ENCODE data around the gene ANKLE2. TPM values are rescaled to one million over a fixed set of nuclear protein-coding genes. Genes with fewer than 3 reads are reported as not detected.

The ANKLE2 gene
- polyA plus RNA-seq, 1 of the 3 experiments (the other 2 are of a cell fraction), result 55.1 TPM

GRCh38 chr12:132708150-132708549, 53.5 kb downstream of the ANKLE2 start:
- 83% methylated on average over 2 of the region's 2 CpGs for WGBS (ENCODE audit: low lambda C conversion rate)
- no peaks in the 10 kb centered on the region; a peak in 1 of 4 replicates for H3K4me1 ChIP-seq (ENCODE audit: control insufficient read depth in 1 of 2, insufficient read depth in 2 of 2, low read depth in 1 of 2, low read length in 1 of 2)
- CTCF ChIA-PET, result interaction anchor here (0.9 kb wide), 1 partner anchor 70 kb away, joined by 3 read pairs; no protein-coding TSS in a partner anchor
- no peak overlapping the region for H2AFZ ChIP-seq (ENCODE audit: low read depth)
- peaks cover 11% of the 10 kb centered on the region for H4K20me1 ChIP-seq (ENCODE audit: insufficient read depth)
- no peak overlapping the region for H3K9ac ChIP-seq
- POLR2A ChIA-PET, result no interaction called here
- DNase-seq, result no peak
- no peak overlapping the region for H3K4me3 ChIP-seq (ENCODE audit: low read depth in 2 of 2, low read length in 1 of 2)
- no peak overlapping the region for H3K4me2 ChIP-seq
- H3K9me2 ChIP-seq, result no peaks in the 10 kb centered on the region
- no peaks in the 10 kb centered on the region for H3K27me3 ChIP-seq (ENCODE audit: insufficient read depth)
- H3K27ac ChIP-seq (ENCODE audit: low read depth in 2 of 2, low read length in 1 of 2), result no peak overlapping the region
- H3F3A ChIP-seq (replicated peaks; ENCODE audit: insufficient read depth), result peaks cover 16% of the 10 kb centered on the region
- no peak for TF ChIP-seq MAX (IDR thresholded peaks at IDR 0.05; ENCODE audit: low read depth)
- no peak for TF ChIP-seq PBX3 (IDR thresholded peaks at IDR 0.05)
- TF ChIP-seq GABPA (IDR thresholded peaks at IDR 0.05; ENCODE audit: low read depth), result no peak
- no peak for TF ChIP-seq SMC3 (IDR thresholded peaks at IDR 0.05; ENCODE audit: low read depth, low read length)
- TF ChIP-seq CTCF (IDR thresholded peaks at IDR 0.05), result no peak
- no peak for TF ChIP-seq GATA2 (CRISPR knock-in tag; IDR thresholded peaks at IDR 0.05)
- TF ChIP-seq EP300 (IDR thresholded peaks at IDR 0.05; ENCODE audit: borderline replicate concordance in 1 of 2, low read depth in 1 of 2, low read length in 1 of 2), result no peak
- no peak for TF ChIP-seq USF1 (IDR thresholded peaks at IDR 0.05; ENCODE audit: borderline replicate concordance, low read depth)
- no peak for TF ChIP-seq EZH2phosphoT487 (IDR thresholded peaks at IDR 0.05; ENCODE audit: borderline replicate concordance, low read depth)
- TF ChIP-seq JUND (IDR thresholded peaks at IDR 0.05), result no peak
- TF ChIP-seq RFX5 (IDR thresholded peaks at IDR 0.05; ENCODE audit: low read length), result no peak
- H3K9me3 ChIP-seq, result no peaks in the 10 kb centered on the region
- H3K79me2 ChIP-seq (ENCODE audit: insufficient read depth), result peaks cover 40% of the 10 kb centered on the region
- peaks cover 0 to 3% of the 10 kb centered on the region in 2 experiments for H3K36me3 ChIP-seq (replicated peaks in 1 of 2; ENCODE audit: control insufficient read depth in 1 of 2, insufficient read depth in 2 of 2, low read length in 1 of 2)

GRCh38 chr12:132707241-132707640, 54.4 kb downstream of the ANKLE2 start:
- no peaks in the 10 kb centered on the region for H3K9me3 ChIP-seq
- no peak overlapping the region for H3K4me3 ChIP-seq (ENCODE audit: low read depth in 2 of 2, low read length in 1 of 2)
- ChIA-PET POLR2A (no interaction called here), CTCF (no interaction called here)
- no peak for TF ChIP-seq ELF1 (IDR thresholded peaks at IDR 0.05)
- TF ChIP-seq RXRA (IDR thresholded peaks at IDR 0.05; ENCODE audit: borderline replicate concordance, low read depth), result no peak
- TF ChIP-seq FOXM1 (IDR thresholded peaks at IDR 0.05; ENCODE audit: low read depth), result no peak
- TF ChIP-seq TCF12 (IDR thresholded peaks at IDR 0.05), result no peak
- no peak for TF ChIP-seq IRF3 (IDR thresholded peaks at IDR 0.05; ENCODE audit: low read depth, low read length)
- TF ChIP-seq TEAD4 (IDR thresholded peaks at IDR 0.05; ENCODE audit: borderline replicate concordance, insufficient read depth), result no peak
- TF ChIP-seq USF1 (IDR thresholded peaks at IDR 0.05; ENCODE audit: borderline replicate concordance, low read depth), result no peak
- no peak for TF ChIP-seq SMC3 (IDR thresholded peaks at IDR 0.05; ENCODE audit: low read depth, low read length)
- TF ChIP-seq USF2 (IDR thresholded peaks at IDR 0.05; ENCODE audit: borderline replicate concordance, low read depth, low read length), result no peak
- TF ChIP-seq JUND (IDR thresholded peaks at IDR 0.05), result no peak
- TF ChIP-seq RAD21 (IDR thresholded peaks at IDR 0.05; ENCODE audit: low read length), result no peak
- peaks cover 0 to 3% of the 10 kb centered on the region in 2 experiments for H3K36me3 ChIP-seq (replicated peaks in 1 of 2; ENCODE audit: control insufficient read depth in 1 of 2, insufficient read depth in 2 of 2, low read length in 1 of 2)
- no peaks in the 10 kb centered on the region; a peak in 1 of 4 replicates for H3K4me1 ChIP-seq (ENCODE audit: control insufficient read depth in 1 of 2, insufficient read depth in 2 of 2, low read depth in 1 of 2, low read length in 1 of 2)
- H2AFZ ChIP-seq (ENCODE audit: low read depth), result no peak overlapping the region
- no peak overlapping the region for H3K27ac ChIP-seq (ENCODE audit: low read depth in 2 of 2, low read length in 1 of 2)
- no peak for DNase-seq
- H3K4me2 ChIP-seq, result no peak overlapping the region
- WGBS (ENCODE audit: low lambda C conversion rate), result 98% methylated on average over 4 of the region's 6 CpGs
- no peak overlapping the region for H3K9ac ChIP-seq
- H3K79me2 ChIP-seq (ENCODE audit: insufficient read depth), result peaks cover 31% of the 10 kb centered on the region
- H3F3A ChIP-seq (replicated peaks; ENCODE audit: insufficient read depth), result peaks cover 16% of the 10 kb centered on the region
- no peaks in the 10 kb centered on the region for H3K9me2 ChIP-seq
- H3K27me3 ChIP-seq (ENCODE audit: insufficient read depth), result no peaks in the 10 kb centered on the region
- H4K20me1 ChIP-seq (ENCODE audit: insufficient read depth), result peaks cover 2% of the 10 kb centered on the region; the same call in 1 of the 2 replicates

Measured in SK-N-SH (cell line).